ENCODE measurements around the gene PRKN. TPM values are rescaled to one million over a fixed set of nuclear protein-coding genes. Genes with fewer than 3 reads are reported as not detected.

Gene PRKN
- total RNA-seq, 6 experiments from 2014 or later = 0.32 TPM; not detected in 5

GRCh38 chr6:162118706-162119105, 608.9 kb downstream of the PRKN start:
- no peak for DNase-seq
- Mint-ChIP-seq H3K9me3 (peaks cover 54% of the 10 kb centered on the region), H3K36me3 (ENCODE audit: low read depth) (no peaks in the 10 kb centered on the region; the same call in 1 of the 2 replicates), H3K27ac (no peak overlapping the region), H3K4me1 (ENCODE audit: low read depth) (no peaks in the 10 kb centered on the region), H3K4me3 (no peak overlapping the region), H3K27me3 (ENCODE audit: insufficient read depth) (no peaks in the 10 kb centered on the region; the same call in 1 of the 2 replicates)
- no peak for TF ChIP-seq CTCF (IDR thresholded peaks at IDR 0.05)

GRCh38 chr6:162116902-162117525, 610.6 kb downstream of the PRKN start:
- no peaks in the 10 kb centered on the region for H3K4me1 Mint-ChIP-seq (ENCODE audit: low read depth)
- no peak for DNase-seq
- no peaks in the 10 kb centered on the region; the same call in 1 of the 2 replicates for H3K27me3 Mint-ChIP-seq (ENCODE audit: insufficient read depth)
- H3K9me3 Mint-ChIP-seq = peaks cover 42% of the 10 kb centered on the region
- no peak for TF ChIP-seq CTCF (IDR thresholded peaks at IDR 0.05)
- H3K36me3 Mint-ChIP-seq (ENCODE audit: low read depth) = no peaks in the 10 kb centered on the region
- H3K27ac Mint-ChIP-seq = no peak overlapping the region
- H3K4me3 Mint-ChIP-seq = no peak overlapping the region

GRCh38 chr6:162109480-162110050, 618.0 kb downstream of the PRKN start:
- Mint-ChIP-seq H3K27me3 (ENCODE audit: insufficient read depth) (no peaks in the 10 kb centered on the region; the same call in 1 of the 2 replicates), H3K9me3 (peaks cover 55% of the 10 kb centered on the region), H3K4me3 (no peak overlapping the region), H3K36me3 (ENCODE audit: low read depth) (peaks cover 10% of the 10 kb centered on the region), H3K27ac (no peak overlapping the region), H3K4me1 (ENCODE audit: low read depth) (no peaks in the 10 kb centered on the region)
- no peak for DNase-seq
- no peak for TF ChIP-seq CTCF (IDR thresholded peaks at IDR 0.05)

GRCh38 chr6:162108041-162108440, 619.5 kb downstream of the PRKN start:
- H3K27me3 Mint-ChIP-seq (ENCODE audit: insufficient read depth) = no peaks in the 10 kb centered on the region; the same call in 1 of the 2 replicates
- no peaks in the 10 kb centered on the region for H3K4me1 Mint-ChIP-seq (ENCODE audit: low read depth)
- no peak for TF ChIP-seq CTCF (IDR thresholded peaks at IDR 0.05)
- DNase-seq = no peak
- H3K9me3 Mint-ChIP-seq = peaks cover 62% of the 10 kb centered on the region
- peaks cover 10% of the 10 kb centered on the region for H3K36me3 Mint-ChIP-seq (ENCODE audit: low read depth)
- no peak overlapping the region for H3K4me3 Mint-ChIP-seq
- no peak overlapping the region for H3K27ac Mint-ChIP-seq

- no peaks in the 10 kb centered on the region for H3K36me3 Mint-ChIP-seq (ENCODE audit: low read depth)
- H3K27me3 Mint-ChIP-seq (ENCODE audit: insufficient read depth) = no peaks in the 10 kb centered on the region
- H3K27ac Mint-ChIP-seq = no peak overlapping the region
- DNase-seq = no peak
- H3K4me1 Mint-ChIP-seq (ENCODE audit: low read depth) = no peaks in the 10 kb centered on the region
- no peak overlapping the region for H3K4me3 Mint-ChIP-seq
- TF ChIP-seq CTCF (IDR thresholded peaks at IDR 0.05) = no peak
- peaks cover 49% of the 10 kb centered on the region for H3K9me3 Mint-ChIP-seq
Measured at GRCh38 chr6:162100096-162100495, 627.5 kb downstream of the PRKN start.
